ENCODE results near the gene KLHL7.
"Not testable (repeated sequence)": the region's sequence is repeated elsewhere in the genome, so short reads cannot be mapped to it uniquely, and the experiment has no call there.

The KLHL7 gene

DNA sequence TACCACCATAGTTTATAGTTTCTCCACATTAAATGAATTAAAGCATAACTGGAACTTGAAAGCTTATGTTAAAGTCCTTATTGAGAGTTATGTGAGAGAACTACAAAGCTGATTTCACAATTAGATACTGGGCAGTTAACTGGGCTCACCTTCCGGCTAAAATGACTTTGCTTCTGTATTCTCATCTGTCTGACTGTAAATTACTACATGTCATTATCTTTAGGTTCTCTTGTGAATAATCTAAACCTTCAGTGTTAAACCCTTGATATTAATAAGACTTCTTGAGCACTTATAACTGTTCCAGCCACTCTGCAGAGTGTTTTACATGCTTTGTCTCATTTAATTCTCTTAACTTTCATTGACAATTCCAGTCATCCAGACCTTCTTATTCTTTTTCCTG is 3.9 kb downstream of the KLHL7 start:
- no peak for DNase-seq

DNA sequence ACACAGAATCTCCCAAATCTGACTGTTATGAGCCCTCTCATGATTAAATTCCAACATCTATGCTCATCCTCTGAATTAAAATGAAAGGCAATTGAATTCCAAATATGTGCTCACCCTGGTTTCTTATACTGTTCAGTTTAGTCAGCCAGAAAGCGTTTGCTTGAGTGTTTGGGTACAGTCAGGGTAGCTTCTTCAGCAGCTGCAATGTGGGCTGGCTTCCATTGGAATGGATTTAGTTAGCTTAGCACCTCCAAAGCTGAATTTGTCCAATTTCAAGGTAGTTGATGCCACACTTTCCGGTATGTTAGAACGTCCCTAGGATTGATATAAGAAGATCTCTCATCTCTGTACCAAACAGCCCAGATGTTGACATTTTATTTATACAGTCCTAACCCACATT is 9.3 kb downstream of the KLHL7 start:
- DNase-seq = no peak

DNA sequence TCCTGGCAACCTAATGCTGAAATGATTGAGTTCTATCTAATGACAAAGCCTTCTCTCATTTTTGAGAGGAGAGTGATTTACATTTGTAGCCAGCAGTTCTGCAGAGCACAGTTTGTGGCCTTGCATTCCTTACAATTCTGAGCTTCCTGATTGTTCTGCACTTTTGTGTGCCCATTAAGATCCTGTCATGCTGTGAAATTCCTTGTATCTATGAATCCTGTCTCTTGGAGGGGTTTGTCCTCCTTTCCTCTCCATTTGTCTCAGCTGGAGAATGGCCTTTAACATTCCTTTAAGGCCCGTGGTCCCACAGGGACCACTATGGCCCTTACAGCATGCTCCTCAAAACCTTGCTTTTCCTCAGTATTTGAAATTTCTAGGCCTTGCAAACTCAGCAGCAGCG is 10.4 kb downstream of the KLHL7 start:
- no peak for DNase-seq

DNA sequence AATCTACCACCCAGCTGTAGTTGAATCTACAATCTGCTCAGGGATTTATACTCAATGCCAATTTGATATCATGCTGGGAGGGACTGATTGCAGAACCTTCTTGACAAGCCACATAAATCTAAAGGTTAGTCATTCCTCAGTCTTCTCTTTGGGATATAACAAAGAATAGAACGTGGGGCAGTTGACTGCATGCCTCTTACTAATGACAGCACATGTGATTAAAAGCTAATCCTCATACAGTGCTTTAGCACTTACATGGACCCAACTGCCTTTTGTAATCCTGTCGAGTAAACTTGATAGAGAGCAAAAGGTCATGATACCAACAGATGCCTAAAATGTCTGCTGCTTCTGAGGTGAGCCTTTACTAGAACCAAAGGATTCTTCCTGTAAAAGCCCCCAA is 12.3 kb downstream of the KLHL7 start:
- DNase-seq = no peak

DNA sequence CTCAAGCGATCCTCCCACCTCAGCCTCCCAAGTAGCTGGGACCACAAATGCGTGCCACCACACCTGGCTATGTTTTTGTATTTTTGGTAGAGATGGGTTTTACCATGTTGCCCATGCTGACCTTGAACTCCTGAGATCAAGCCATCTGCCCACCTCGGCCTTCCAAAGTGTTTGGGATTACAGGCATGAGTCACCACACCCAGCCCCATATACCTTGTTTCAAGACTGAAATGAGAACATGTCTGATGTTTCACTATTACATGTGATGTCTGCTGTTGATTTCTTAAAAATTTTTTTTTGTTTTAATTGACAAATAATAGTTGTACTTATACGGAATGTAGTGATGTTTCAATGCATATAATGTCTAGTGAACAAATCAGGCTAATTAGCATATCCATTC is 14.5 kb downstream of the KLHL7 start:
- DNase-seq = no peak

DNA sequence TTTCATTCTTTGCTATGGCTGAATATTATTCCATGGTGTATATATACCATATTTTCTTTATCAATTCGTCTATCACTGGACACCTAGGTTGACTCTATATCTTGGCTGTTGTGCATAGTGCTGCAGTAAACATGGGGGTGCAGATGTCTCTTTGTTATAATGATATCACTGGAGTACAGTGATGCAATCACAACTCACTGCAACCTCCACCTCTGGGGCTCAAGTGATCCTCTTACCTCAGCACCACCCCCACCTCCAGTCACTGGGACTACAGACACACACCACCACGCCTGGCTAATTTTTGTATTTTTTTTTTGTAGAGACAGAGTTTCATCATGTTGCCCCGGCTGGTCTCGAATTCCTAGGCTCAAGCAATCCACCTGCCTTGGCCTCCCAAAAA is 15.6 kb downstream of the KLHL7 start:
- DNase-seq = no peak

DNA sequence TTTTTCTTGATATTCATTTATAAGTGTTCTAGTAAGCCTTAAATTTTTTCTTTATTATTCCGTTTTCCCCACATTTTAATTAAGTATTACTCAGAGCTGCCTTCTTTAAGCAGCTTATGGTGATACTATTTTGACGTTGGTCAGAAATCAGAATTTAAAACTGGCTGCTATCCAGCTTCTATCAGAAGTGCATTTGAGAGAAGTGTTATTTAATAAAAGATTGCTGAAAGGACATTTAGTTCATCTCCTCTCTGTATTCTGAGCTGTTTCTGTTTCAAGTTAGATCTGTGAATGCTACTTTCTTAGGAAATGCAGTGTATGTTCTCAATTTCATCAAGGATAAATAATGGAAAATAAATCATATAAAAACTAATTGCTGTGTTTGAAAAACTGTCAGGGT is 17.4 kb downstream of the KLHL7 start:
- DNase-seq = no peak

DNA sequence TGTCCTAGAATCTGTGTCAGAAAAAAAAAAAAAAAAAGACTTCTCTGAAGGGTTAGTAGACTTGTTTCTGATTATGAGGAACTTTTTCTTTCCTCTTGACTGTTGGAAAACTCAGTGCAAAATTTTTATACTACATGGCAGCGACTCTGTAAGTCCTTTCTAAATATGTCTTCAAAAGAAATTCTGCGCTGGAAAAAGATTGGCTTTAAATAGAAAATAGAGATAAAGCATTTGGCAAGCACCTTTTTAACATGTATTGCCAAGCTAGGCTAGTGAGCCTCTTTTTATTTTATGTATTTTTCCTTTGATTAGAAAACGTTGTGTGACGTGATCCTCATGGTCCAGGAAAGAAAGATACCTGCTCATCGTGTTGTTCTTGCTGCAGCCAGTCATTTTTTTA is 17.9 kb downstream of the KLHL7 start:
- DNase-seq = no peak

DNA sequence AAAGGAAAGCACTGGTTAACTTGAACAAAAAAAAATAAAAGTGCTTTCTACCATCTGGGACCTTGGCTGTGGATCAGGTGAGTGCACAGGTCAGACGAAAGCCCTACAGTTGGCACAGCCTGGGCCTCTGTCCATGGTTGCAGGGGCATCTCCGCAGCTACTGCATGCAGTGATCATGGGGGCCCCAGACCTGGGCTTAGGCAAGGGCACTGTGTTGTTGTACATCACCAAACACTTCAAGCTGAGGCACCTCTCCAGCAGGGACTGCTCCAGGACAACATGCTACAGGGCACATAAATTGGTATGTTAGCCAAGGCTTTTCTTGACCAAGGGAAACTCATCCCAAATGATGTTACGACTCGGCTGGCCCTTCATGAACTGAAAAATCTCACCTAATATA is 23.5 kb downstream of the KLHL7 start:
- DNase-seq = no peak

DNA sequence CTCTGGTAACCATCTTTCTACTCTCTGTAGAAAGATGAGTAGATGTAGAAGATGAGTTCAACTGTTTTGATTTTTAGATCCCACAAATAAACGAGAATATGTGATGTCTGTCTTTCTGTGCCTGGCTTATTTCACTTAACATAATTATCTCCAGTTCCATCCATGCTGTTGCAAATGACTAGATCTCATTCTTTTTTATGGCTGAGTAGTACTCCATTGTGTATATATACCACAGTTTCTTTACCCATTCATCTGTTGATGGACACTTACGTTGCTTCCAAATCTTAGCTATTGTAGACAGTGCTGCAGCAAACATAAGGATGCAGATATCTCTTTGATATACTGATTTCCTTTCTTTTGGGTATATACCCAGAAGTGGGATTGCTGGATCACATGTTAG is 26.2 kb downstream of the KLHL7 start:
- not testable (repeated sequence) for DNase-seq

DNA sequence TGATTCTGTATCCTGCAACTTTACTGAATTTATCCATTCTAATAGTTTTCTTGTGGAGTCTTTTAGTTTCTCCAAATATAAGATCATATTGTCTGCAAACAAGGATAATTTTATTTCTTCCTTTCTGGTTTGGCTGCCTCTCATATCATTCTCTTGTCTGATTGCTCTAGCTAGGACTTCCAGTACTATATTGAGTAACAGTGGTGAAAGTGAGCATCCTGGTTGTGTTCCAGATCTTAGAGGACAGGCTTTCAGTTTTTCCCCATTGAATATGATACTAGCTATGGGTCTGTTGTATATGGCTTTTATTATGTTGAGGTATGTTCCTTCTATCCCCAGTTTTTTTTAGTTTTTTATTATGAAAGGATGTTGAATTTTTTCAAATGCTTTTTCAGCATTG is 28.2 kb downstream of the KLHL7 start:
- DNase-seq = no peak

DNA sequence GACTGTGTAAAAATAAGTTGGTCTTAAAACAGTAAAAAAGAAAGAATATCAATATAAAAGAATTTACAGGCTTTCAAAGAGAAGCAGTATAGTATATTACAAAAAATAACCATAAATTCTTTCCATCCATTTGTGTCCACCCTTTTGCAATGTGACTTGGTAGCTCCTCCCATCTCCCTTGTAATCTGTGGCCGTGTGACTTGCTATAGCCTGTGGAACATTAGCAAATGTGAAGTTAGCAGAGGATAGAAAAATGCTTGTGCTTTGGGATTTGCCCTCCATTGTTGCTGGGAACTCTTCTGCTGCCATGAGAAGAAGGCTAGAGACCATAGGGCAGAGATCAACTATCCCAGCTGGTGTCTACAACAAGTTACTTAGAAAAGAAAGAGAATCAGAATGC is 30.2 kb downstream of the KLHL7 start:
- no peak for DNase-seq

DNA sequence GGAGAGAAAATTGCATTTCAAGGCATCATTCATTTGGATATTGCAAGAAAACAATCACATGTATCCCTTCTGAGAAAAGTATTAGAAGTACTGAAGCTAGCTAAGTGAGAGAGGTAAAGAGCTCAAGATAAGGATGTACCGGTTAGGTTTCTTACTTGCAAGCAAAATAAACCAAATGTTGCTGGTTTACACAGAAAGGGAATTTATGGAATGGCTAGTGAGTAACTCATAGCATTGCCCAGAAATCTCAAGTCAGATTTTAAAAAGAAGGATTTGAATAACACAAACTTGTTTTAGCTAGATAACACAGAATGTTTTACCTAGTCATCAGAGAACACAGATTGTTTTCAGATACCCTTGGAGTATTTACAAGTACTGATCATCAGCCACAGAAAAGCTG is 30.6 kb downstream of the KLHL7 start:
- DNase-seq = no peak

DNA sequence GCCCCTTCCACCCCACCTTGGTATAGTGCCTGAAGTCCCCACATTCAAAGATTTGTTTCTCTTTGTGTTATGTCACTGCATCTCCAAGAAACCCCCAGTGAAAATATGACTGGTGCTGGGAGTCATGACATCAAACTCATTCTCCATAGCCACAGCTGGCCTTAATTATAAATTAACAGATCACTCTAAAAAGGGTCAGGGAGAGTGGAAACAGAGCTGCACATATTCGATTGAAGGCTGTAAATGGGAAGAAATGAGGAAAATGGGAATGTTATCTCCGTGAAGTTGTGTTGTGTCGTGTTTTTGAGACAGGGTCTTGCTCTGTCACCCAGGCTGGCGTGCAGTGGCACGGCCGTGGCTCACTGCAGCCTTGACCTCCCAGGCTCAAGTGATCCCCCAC is 52.1 kb downstream of the KLHL7 start:
- DNase-seq = no peak

DNA sequence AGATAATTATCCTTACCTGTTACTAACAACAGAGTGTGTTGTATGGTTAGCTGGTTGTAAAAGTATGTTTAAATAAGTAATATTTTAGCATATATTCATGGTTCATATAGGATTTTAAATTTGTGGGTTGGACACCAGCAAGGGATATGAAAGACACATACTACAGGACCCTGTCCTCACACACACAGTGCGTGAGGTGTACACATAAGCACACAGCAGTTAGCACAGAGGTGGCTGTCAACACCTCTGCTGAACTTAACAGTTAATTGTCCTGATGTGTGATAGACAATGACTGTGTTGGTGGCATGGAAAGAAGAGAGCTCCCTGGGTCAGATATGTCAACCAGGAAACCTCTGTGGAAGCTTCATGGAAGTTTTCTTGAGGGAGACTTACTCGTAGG is 53.0 kb downstream of the KLHL7 start:
- DNase-seq = no peak

DNA sequence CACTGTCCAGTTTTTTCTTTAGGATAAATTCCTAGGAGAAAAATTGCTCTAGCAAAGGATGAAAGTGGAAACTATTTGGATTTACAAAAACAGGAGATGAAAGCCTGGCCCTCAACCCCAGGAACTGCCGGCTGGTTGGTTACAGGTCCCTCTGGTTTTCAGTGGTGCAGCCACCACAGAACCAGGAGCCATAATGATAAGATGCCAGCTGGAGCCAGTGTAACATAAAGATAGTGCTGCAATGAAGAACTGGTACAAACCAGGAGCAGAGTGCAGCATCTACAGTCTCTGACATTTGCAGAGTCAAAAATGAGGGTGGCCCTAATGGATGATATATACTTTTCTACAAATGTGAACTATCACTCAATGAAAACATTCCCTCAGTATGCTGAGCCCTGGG is 55.9 kb downstream of the KLHL7 start:
- DNase-seq = no peak

DNA sequence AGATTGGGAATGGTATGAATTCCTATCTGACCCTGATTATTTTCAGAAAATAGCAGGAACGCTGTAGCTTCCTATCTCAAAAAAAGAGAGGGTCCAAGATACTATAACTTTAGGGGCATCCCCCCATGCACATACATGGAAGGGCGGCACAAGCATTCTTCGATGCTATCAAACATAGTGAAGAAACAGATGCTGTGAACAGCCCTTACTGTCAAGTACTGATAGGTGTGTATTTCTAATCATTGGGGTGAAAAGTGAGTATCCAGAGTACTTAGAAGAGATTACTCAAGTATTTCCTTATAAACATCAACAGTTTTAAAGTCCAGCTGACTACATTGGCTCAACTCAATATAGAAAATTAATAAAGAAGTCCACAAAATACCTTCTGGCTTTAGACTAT is 59.3 kb downstream of the KLHL7 start:
- DNase-seq = no peak

DNA sequence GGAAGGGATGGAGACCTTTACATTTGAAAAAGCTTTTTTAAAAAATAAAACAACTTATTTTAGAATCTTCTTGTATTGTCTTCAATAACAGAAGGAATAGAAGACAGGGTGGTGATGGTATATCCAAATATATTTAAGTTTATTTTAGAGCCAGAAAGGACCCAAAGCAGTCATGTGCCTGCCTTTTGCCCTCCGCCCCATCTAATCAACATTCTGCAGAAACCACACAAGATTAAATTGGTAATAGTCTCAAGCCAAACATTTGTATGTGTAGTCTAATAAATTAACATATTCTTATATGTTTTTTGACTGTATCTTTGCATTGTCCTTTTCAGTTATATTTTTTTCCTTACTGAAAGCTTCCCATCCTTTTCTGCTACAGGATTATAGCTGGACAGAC is 59.7 kb downstream of the KLHL7 start:
- no peak for DNase-seq

DNA sequence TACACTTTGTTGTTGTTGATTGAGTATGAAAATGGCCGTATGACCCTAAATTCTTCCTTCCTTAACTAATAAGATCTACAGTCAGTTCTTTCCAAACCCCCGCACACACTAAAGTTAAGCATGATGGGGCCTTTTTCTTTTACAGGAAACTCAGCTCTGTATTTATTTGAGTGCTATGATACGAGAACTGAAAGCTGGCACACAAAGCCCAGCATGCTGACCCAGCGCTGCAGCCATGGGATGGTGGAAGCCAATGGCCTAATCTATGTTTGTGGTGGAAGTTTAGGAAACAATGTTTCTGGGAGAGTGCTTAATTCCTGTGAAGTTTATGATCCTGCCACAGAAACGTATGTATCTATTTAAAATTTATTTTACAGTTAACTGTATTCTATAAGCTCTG is 62.1 kb downstream of the KLHL7 start:
- no peak for DNase-seq

DNA sequence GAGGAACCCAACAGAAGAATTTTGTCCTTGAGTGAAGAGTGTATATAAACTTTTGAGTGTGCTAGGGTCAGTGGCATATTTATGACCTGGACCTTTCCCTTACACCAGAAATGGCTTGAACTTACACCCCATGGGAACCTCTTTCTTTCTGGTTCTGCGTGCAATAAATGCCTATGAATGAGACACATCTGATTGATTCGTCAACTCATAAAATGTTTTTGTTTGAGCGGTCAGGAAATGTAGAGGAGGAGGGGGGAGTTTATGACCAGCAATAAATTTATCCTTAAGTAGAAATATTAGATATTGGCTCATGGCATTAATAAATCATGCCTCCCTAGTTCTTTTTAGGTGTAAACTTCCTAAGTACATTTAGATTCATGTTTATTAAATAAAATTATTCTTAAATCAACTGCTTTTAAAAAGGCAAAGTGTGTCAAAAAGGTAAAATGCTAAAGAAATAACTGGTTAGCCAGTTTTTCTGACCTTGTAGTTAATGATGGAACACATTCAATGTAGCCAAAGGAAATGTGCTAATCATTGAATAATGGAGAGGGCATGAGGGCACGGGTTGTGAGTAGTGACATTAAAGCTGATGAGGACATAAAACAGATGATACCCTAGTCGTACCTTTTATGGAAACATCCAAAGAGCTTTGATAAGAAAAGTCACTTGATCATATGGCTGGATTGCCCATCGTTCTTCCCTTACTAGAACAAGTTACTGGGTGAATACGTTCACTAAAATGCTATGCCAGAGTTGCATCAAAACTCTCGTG is 62.7 kb downstream of the KLHL7 start:
- no peak for DNase-seq

DNA sequence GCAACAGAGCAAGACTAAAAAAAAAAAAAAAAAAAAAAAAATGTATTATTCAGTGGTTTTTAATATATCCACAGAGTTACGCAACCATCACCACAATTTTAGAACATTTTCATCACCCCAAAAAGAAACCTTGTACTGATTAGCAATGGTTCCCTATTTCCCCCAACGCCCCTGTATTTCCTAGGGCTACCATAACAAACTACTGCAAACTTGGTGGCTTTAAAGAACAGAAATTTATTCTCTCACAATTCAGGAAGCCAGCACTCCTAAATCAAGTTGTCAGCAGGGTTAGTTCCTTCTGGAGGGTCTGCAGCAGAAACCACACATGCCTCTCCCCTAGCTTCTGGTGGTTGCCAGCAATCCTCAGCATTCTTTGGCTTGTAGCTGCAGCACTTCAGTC is 70.4 kb downstream of the KLHL7 start:
- peak; percentile 68 for DNase-seq

DNA sequence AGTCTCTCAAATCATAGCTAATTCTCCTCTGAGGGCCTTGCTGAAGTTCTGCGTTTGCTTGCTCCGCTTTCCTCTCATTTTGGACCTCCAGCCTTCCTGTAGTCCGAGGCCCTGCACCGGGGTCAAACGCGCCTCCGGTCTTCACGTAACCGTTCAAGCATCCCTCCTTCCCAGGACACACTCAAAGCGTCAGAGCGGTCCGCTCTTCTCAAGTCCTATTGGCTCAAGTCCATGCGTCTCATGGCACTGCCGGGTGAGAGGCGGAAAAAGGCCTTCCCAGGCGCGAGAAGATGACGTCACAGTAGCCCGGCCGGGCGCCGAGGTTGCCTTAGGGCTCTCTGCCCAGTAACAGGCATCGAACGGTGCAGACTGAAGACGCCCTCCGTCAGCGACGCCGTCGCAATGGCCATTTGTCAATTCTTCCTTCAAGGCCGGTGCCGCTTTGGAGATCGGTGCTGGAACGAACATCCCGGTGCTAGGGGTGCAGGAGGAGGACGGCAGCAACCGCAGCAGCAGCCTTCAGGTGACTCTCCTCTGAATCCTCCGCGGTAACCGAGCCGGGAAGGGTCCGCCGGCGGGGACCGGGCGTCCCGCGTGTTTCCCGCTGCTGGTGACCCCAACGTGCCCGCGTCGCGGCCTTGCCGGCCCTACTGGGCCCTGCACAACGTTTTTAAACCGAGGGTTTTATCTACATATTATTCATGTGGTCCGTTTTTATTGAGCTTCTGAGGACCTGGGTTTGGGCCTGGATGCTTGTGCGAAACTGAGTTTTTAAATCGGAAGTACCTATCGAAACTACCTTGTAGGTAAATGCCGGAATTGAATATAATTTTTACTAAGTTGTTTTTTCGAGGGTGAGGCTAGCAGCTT is 76.3 kb downstream of the KLHL7 start, which contains the start of gene NUP42:
TSS of gene NUP42 (plus strand) at position 365 of the 870 bp plus-strand sequence. CDS start at position 403, 38 bp downstream.
- DNase-seq = peak; percentile 98

DNA sequence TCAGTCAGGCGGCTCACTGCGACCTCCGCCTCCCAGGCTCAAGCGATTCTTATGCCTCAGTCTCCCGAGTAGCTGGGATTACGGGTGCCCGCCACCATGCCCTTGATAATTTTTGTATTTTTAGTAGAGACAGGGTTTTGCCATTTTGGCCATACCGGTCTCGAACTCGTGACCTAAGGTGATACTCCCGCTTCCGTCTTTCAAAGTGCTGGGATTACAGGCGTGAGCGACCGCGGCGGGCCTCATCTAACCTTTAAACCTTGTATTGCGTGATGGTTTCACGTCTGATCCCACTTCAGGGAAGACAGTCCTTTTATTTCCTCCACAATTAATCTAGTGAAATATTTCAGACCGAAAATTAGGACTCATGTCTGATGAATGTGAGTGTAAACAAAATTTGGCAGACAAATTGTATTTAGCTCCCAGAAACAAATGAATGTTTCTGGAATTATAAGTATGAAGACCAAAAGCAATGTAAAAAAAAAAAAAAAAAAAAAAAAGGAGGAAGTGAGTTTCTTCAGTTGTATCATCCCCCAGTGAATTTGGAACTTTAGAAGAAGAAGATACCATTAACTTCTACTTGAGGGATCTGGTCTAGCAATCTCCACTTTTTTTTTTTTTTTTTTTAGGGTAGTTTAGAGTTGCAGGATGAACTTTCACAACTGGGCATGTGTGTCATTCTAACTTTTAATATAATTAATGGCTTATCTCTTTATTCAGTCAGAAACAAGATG is 77.9 kb downstream of the KLHL7 start:
- no peak for DNase-seq

DNA sequence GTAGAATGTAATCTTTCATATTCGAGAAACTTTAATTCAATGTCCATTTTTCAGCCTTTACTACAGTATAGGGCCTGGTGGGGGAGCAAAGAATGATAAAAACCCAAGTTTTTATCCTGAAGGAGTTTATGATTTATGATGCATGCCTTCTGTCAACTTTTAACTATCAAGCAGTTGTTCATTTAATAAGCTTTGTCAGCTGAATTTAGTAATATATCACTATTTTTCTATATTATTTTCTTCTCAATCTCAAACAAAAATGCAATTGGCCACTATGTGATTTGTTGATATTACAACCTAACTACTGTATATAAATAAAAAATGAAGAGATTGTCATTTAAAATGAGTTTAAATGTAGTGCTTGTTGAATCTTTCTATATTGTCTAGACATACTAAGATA is 78.7 kb downstream of the KLHL7 start:
- DNase-seq = no peak

Data from GDM1 (cell line).